GM12878 (cell line): ENCODE data around the gene ABHD17C. TPM values are rescaled to one million over a fixed set of nuclear protein-coding genes. Genes with fewer than 3 reads are reported as not detected.

Experiments used
- ATAC-seq: fragments of 200-7000 bp; cut with Tn5 transposase; 3 replicates; pipeline ENCODE4 v1.9.1; 2020; ENCODE audit warnings: mild to moderate bottlenecking, moderate library complexity
- BruUV-seq: library from RNA; stranded (reverse); fragments of 400-500 nt; replicated peaks from 2 replicates; lab custom pipeline; 2021; lab: Mats Ljungman, UMichigan
- CTCF ChIA-PET: fragments of 300-600 bp; sonication (Branson Sonifier 250); formaldehyde crosslinking; extraction: SDS; loops from one replicate; lab custom pipeline; 2021; ENCODE audit warnings: inconsistent platforms; lab: Yijun Ruan, JAX
- POLR2A ChIA-PET: fragments of 350-600 bp; formaldehyde crosslinking; extraction: SDS; loops from one replicate; lab custom pipeline; 2021; ENCODE audit warnings: inconsistent platforms; lab: Charles Lee
- RAD21 ChIA-PET: fragments of 300-600 bp; sonication (Branson Sonifier 250); formaldehyde crosslinking; loops from one replicate; lab custom pipeline; 2023; ENCODE audit warnings: antibody characterized with exemption; ENCODE audit not compliant: unreplicated experiment; lab: Charles Lee
- SMC1A ChIA-PET: fragments of 300-600 bp; sonication (Branson Sonifier 250); formaldehyde crosslinking; loops from one replicate; lab custom pipeline; 2023; ENCODE audit not compliant: unreplicated experiment, uncharacterized antibody; lab: Charles Lee
- DNase-seq: peaks from one replicate; pipeline ENCODE4 v3.0.0-alpha.2; 2011; ENCODE audit warnings: low read depth, low spot score
- FAIRE-seq: peaks from 3 replicates; lab custom pipeline; 2011; peaks lifted over from hg19 to GRCh38; lab: Jason Lieb, UNC
- H2AFZ ChIP-seq: 2 replicates; pipeline ENCODE4 v1.6.0; 2011; ENCODE audit warnings: low read depth, low read length, control low read depth; ENCODE audit not compliant: control insufficient read depth
- H3K27ac ChIP-seq: 2 replicates; pipeline ENCODE4 v1.5.1; 2011; ENCODE audit warnings: control low read depth; ENCODE audit not compliant: control insufficient read depth, insufficient read depth
- H3K27me3 ChIP-seq, 2 experiments: replicated peaks in 1 of 2; 2 replicates each; pipeline versions ENCODE4 v1.6.0 to v1.6.1; 2011; ENCODE audit warnings: low read length in 1 of 2; ENCODE audit not compliant: control insufficient read depth in 2 of 2, insufficient read depth in 2 of 2
- H3K36me3 ChIP-seq, 2 experiments: 2 replicates each; pipeline ENCODE4 v1.5.1; 2011; ENCODE audit warnings: low read length in 1 of 2; ENCODE audit not compliant: control insufficient read depth in 2 of 2, insufficient read depth in 2 of 2
- H3K4me1 ChIP-seq: 2 replicates; pipeline ENCODE4 v1.6.1; 2011; ENCODE audit warnings: mild to moderate bottlenecking, low read length, moderate library complexity, mixed read lengths; ENCODE audit not compliant: control insufficient read depth, insufficient read depth
- H3K4me2 ChIP-seq: 2 replicates; pipeline ENCODE4 v1.6.0; 2011; ENCODE audit warnings: control low read depth; ENCODE audit not compliant: control insufficient read depth, insufficient read depth
- H3K4me3 ChIP-seq: fragments of 200-600 bp; sonication (generic); 2 replicates; pipeline ENCODE4 v1.5.1; 2016
- H3K79me2 ChIP-seq: 2 replicates; pipeline ENCODE4 v1.6.0; 2011; ENCODE audit warnings: low read length; ENCODE audit not compliant: control insufficient read depth, insufficient read depth
- H3K9ac ChIP-seq: 2 replicates; pipeline ENCODE4 v1.8.0; 2011; ENCODE audit warnings: low read length, control low read depth, mixed read lengths; ENCODE audit not compliant: control insufficient read depth, insufficient read depth
- H3K9me3 ChIP-seq: replicated peaks from 3 replicates; pipeline ENCODE4 v1.5.1; 2011; ENCODE audit warnings: mild to moderate bottlenecking, low read length; ENCODE audit not compliant: control insufficient read depth, insufficient read depth
- H4K20me1 ChIP-seq: 2 replicates; pipeline ENCODE4 v1.6.0; 2011; ENCODE audit not compliant: control insufficient read depth, insufficient read depth
- BRCA1 ChIP-seq: IDR thresholded peaks from 2 replicates; pipeline ENCODE4 v1.6.1; 2011; ENCODE audit warnings: low read depth, low read length, improper control_type of control experiment
- CBX3 ChIP-seq: fragments of 200-600 bp; sonication (generic); IDR thresholded peaks from 2 replicates; pipeline ENCODE4 v1.6.1; 2016; ENCODE audit warnings: low read depth, borderline replicate concordance
- CBX5 ChIP-seq: sonication (generic); IDR thresholded peaks from 2 replicates; pipeline ENCODE4 v1.6.1; 2016; ENCODE audit warnings: low read depth, moderate library complexity, mild to moderate bottlenecking, inconsistent platforms
- CEBPB ChIP-seq, 2 experiments: fragments of 150-350 bp in 1 of 2; IDR thresholded peaks; 2 replicates each; pipeline ENCODE4 v1.6.1; 2012 to 2014; ENCODE audit warnings: low read depth in 2 of 2, low read length in 2 of 2, borderline replicate concordance in 1 of 2, inconsistent platforms in 1 of 2
- CHD4 ChIP-seq: fragments of 200-600 bp; sonication (generic); IDR thresholded peaks from 2 replicates; pipeline ENCODE4 v1.6.1; 2016; ENCODE audit warnings: mild to moderate bottlenecking
- CREB1 ChIP-seq: IDR thresholded peaks from 2 replicates; pipeline ENCODE4 v1.6.1; 2012; ENCODE audit warnings: low read depth, mild to moderate bottlenecking, inconsistent platforms
- DPF2 ChIP-seq: fragments of 450-650 bp; IDR thresholded peaks from 2 replicates; pipeline ENCODE4 v1.6.1; 2017; ENCODE audit warnings: mild to moderate bottlenecking
- KDM1A ChIP-seq: fragments of 200-600 bp; sonication (generic); IDR thresholded peaks from 2 replicates; pipeline ENCODE4 v1.6.1; 2016; ENCODE audit warnings: borderline replicate concordance
- RUNX3 ChIP-seq: IDR thresholded peaks from 2 replicates; pipeline ENCODE4 v1.6.1; 2012; ENCODE audit warnings: low read length, inconsistent platforms
- TAF1 ChIP-seq: IDR thresholded peaks from 2 replicates; pipeline ENCODE4 v1.6.1; 2011; ENCODE audit warnings: mild to moderate bottlenecking, low read depth, low read length, borderline replicate concordance
- TCF7 ChIP-seq: IDR thresholded peaks from 2 replicates; pipeline ENCODE4 v1.6.1; 2014; ENCODE audit warnings: antibody characterized with exemption, borderline replicate concordance
- YBX1 ChIP-seq: fragments of 450-650 bp; IDR thresholded peaks from 2 replicates; pipeline ENCODE4 v1.6.1; 2016; ENCODE audit warnings: antibody characterized with exemption
- YY1 ChIP-seq: IDR thresholded peaks from 2 replicates; pipeline ENCODE4 v1.6.1; 2011; ENCODE audit warnings: low read depth, mild to moderate bottlenecking, low read length
- WGBS: methylation state at CpG from one replicate; pipeline ENCODE4 v1.1.6; 2016; ENCODE audit warnings: low lambda C conversion rate; ENCODE audit not compliant: insufficient replicate concordance, insufficient coverage; ENCODE audit errors: missing lambda C conversion rate; 5-methylcytosine and 5-hydroxymethylcytosine counted together
- in situ Hi-C: fragments of 300-500 bp; cut with MboI; formaldehyde crosslinking; loops from 9 replicates; pipeline ENCODE4 v1.14.3; 2018; ENCODE audit warnings: mixed read lengths
- intact Hi-C: fragments of 100-400 bp; cut with micrococcal nuclease; formaldehyde crosslinking; loops from one replicate; pipeline ENCODE4 v1.14.2; 2022; ENCODE audit not compliant: unreplicated experiment
- polyA plus RNA-seq, 11 experiments: library from polyadenylated mRNA; depleted of rRNA in 4 of 11; unstranded in 6 of 11; stranded (reverse) in 5 of 11; fragments of >200 nt; fragmentation: Nextera tagmentation in 4 of 11; fragmentation: Illumina TruSeq in 1 of 11; extraction: Ambion mirVana in 4 of 11; extraction: Trizol in 1 of 11; gene quantifications; 1 replicate in 1 of 11; 2 replicates in 10 of 11; pipeline versions ENCODE4 v1.2.1 to v1.2.3, GENCODE V29; 2011 to 2016; ENCODE audit warnings: inconsistent platforms in 2 of 11, missing spikeins in 2 of 11, low read depth in 1 of 11
- total RNA-seq, 4 experiments: library from RNA; depleted of rRNA in 3 of 4; stranded (reverse); fragments of >200 nt in 3 of 4; fragmentation: Illumina TruSeq in 1 of 4; extraction: Trizol in 1 of 4; gene quantifications; 2 replicates each; pipeline versions ENCODE4 v1.2.1 to v1.2.3, GENCODE V29; 2013 to 2021
- TF ChIP-seq, protein P1 (sequence below): IDR thresholded peaks from 2 replicates; pipeline ENCODE4 v1.6.1; 2011; ENCODE audit warnings: low read depth, low read length, improper control_type of control experiment, borderline replicate concordance
- TF ChIP-seq, protein P2 (sequence below): fragments of 450-650 bp; IDR thresholded peaks from 2 replicates; pipeline ENCODE4 v1.6.1; 2017; ENCODE audit warnings: mild to moderate bottlenecking, moderate library complexity
- TF ChIP-seq, protein P3 (sequence below), 3 experiments: IDR thresholded peaks in 2 of 3; conservative IDR thresholded peaks in 1 of 3; 2 replicates each; pipeline ENCODE4 v1.5.1; 2011; ENCODE audit warnings: low read depth in 3 of 3, low read length in 3 of 3, mild to moderate bottlenecking in 3 of 3, control low read depth in 2 of 3, moderate library complexity in 2 of 3, inconsistent platforms in 1 of 3, mixed read lengths in 1 of 3; ENCODE audit not compliant: control insufficient read depth in 2 of 3, insufficient read depth in 1 of 3; ENCODE audit errors: extremely low read depth in 1 of 3
- TF ChIP-seq, protein P4 (sequence below): fragments of 450-650 bp; IDR thresholded peaks from 2 replicates; pipeline ENCODE4 v1.6.1; 2017; ENCODE audit warnings: mild to moderate bottlenecking, low read depth, inconsistent platforms; ENCODE audit not compliant: poor library complexity, severe bottlenecking

Gene ABHD17C
- total and polyA plus RNA-seq, 10 of the 15 experiments (the other 5 are each of a cell fraction or from before 2014, with no cell fraction given), result 0.92 to 11.4 (median 5.5) TPM

DNA sequence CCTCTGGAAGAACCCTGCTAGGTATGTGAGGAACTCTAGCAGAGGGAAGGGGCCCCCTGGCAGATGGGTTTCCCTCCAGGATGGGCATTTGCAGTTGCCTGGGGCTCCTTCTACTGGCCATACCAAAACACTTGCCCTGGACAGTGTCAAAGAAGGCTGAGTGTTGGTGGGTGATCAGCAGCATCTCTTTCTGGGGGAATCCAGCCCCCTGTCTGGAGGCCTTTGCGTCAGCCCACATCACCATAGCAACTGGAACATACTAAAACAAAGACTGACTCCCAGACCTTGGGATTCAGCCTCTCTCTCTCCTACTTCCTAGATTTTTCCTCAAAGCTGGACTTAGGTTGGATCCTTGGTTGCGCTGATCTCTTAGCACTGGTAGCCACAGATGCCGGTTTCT is 92.2 kb downstream of the ABHD17C start:
- no peaks in the 10 kb centered on the region for H3K36me3 ChIP-seq
- no peak overlapping the region for H3K4me2 ChIP-seq
- ChIA-PET CTCF (interaction anchor here (2.1 kb wide), 1 partner anchor 10 kb away, joined by 13 read pairs; no protein-coding TSS in a partner anchor), RAD21 (interaction anchor here (0.9 kb wide), 1 partner anchor 11 kb away, joined by 3 read pairs; no protein-coding TSS in a partner anchor), SMC1A (no interaction called here), POLR2A (no interaction called here)
- no peak overlapping the region for H3K27ac ChIP-seq
- H3K9ac ChIP-seq, result no peak overlapping the region
- H3K27me3 ChIP-seq, result peaks cover 0 to 5% of the 10 kb centered on the region in 2 experiments; a peak in 3 of 4 replicates
- 45% methylated on average over 3 of the region's 3 CpGs for WGBS
- H3K79me2 ChIP-seq, result no peaks in the 10 kb centered on the region
- no TSS peak for BruUV-seq
- H2AFZ ChIP-seq, result no peak overlapping the region
- no peaks in the 10 kb centered on the region for H3K9me3 ChIP-seq
- FAIRE-seq, result no peak
- no peak for DNase-seq
- H4K20me1 ChIP-seq, result no peaks in the 10 kb centered on the region
- intact Hi-C loops, result no loop called here
- in situ Hi-C loops, result no loop called here
- no peaks in the 10 kb centered on the region for H3K4me1 ChIP-seq
- ATAC-seq, result no peak
- no peak overlapping the region for H3K4me3 ChIP-seq
- TF ChIP-seq YBX1 (no peak), BRCA1 (no peak), DPF2 (no peak), TCF7 (no peak), RUNX3 (no peak), CEBPB (IDR thresholded peaks at IDR 0.05; ENCODE audit: borderline replicate concordance in 1 of 2, low read depth in 2 of 2, low read length in 2 of 2) (no peak), YY1 (no peak), CBX3 (no peak), KDM1A (no peak), CREB1 (no peak), CBX5 (no peak), CHD4 (no peak), TAF1 (no peak)
- TF ChIP-seq, protein P1, sequence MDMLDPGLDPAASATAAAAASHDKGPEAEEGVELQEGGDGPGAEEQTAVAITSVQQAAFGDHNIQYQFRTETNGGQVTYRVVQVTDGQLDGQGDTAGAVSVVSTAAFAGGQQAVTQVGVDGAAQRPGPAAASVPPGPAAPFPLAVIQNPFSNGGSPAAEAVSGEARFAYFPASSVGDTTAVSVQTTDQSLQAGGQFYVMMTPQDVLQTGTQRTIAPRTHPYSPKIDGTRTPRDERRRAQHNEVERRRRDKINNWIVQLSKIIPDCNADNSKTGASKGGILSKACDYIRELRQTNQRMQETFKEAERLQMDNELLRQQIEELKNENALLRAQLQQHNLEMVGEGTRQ, result no peak
- TF ChIP-seq, protein P2, sequence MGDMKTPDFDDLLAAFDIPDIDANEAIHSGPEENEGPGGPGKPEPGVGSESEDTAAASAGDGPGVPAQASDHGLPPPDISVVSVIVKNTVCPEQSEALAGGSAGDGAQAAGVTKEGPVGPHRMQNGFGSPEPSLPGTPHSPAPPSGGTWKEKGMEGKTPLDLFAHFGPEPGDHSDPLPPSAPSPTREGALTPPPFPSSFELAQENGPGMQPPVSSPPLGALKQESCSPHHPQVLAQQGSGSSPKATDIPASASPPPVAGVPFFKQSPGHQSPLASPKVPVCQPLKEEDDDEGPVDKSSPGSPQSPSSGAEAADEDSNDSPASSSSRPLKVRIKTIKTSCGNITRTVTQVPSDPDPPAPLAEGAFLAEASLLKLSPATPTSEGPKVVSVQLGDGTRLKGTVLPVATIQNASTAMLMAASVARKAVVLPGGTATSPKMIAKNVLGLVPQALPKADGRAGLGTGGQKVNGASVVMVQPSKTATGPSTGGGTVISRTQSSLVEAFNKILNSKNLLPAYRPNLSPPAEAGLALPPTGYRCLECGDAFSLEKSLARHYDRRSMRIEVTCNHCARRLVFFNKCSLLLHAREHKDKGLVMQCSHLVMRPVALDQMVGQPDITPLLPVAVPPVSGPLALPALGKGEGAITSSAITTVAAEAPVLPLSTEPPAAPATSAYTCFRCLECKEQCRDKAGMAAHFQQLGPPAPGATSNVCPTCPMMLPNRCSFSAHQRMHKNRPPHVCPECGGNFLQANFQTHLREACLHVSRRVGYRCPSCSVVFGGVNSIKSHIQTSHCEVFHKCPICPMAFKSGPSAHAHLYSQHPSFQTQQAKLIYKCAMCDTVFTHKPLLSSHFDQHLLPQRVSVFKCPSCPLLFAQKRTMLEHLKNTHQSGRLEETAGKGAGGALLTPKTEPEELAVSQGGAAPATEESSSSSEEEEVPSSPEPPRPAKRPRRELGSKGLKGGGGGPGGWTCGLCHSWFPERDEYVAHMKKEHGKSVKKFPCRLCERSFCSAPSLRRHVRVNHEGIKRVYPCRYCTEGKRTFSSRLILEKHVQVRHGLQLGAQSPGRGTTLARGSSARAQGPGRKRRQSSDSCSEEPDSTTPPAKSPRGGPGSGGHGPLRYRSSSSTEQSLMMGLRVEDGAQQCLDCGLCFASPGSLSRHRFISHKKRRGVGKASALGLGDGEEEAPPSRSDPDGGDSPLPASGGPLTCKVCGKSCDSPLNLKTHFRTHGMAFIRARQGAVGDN, result no peak
- TF ChIP-seq, protein P3, sequence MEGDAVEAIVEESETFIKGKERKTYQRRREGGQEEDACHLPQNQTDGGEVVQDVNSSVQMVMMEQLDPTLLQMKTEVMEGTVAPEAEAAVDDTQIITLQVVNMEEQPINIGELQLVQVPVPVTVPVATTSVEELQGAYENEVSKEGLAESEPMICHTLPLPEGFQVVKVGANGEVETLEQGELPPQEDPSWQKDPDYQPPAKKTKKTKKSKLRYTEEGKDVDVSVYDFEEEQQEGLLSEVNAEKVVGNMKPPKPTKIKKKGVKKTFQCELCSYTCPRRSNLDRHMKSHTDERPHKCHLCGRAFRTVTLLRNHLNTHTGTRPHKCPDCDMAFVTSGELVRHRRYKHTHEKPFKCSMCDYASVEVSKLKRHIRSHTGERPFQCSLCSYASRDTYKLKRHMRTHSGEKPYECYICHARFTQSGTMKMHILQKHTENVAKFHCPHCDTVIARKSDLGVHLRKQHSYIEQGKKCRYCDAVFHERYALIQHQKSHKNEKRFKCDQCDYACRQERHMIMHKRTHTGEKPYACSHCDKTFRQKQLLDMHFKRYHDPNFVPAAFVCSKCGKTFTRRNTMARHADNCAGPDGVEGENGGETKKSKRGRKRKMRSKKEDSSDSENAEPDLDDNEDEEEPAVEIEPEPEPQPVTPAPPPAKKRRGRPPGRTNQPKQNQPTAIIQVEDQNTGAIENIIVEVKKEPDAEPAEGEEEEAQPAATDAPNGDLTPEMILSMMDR (IDR thresholded peaks at IDR 0.05 in 2 of 3, conservative IDR thresholded peaks at IDR 0.05 in 1 of 3; ENCODE audit: control insufficient read depth in 2 of 3, extremely low read depth in 1 of 3, insufficient read depth in 1 of 3, low read depth in 3 of 3, low read length in 3 of 3), result no peak
- TF ChIP-seq, protein P4, sequence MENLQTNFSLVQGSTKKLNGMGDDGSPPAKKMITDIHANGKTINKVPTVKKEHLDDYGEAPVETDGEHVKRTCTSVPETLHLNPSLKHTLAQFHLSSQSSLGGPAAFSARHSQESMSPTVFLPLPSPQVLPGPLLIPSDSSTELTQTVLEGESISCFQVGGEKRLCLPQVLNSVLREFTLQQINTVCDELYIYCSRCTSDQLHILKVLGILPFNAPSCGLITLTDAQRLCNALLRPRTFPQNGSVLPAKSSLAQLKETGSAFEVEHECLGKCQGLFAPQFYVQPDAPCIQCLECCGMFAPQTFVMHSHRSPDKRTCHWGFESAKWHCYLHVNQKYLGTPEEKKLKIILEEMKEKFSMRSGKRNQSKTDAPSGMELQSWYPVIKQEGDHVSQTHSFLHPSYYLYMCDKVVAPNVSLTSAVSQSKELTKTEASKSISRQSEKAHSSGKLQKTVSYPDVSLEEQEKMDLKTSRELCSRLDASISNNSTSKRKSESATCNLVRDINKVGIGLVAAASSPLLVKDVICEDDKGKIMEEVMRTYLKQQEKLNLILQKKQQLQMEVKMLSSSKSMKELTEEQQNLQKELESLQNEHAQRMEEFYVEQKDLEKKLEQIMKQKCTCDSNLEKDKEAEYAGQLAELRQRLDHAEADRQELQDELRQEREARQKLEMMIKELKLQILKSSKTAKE, result no peak
